A204.1 (cell line): Measurements from ENCODE around the gene CYP24A1.
"Not testable (repeated sequence)": the region's sequence is repeated elsewhere in the genome, so short reads cannot be mapped to it uniquely, and the experiment has no call there.

ENCODE experiments used
- FAIRE-seq: peaks from 2 replicates; lab custom pipeline; 2012; peaks lifted over from hg19 to GRCh38; lab: Jason Lieb, UNC

Gene CYP24A1

DNA sequence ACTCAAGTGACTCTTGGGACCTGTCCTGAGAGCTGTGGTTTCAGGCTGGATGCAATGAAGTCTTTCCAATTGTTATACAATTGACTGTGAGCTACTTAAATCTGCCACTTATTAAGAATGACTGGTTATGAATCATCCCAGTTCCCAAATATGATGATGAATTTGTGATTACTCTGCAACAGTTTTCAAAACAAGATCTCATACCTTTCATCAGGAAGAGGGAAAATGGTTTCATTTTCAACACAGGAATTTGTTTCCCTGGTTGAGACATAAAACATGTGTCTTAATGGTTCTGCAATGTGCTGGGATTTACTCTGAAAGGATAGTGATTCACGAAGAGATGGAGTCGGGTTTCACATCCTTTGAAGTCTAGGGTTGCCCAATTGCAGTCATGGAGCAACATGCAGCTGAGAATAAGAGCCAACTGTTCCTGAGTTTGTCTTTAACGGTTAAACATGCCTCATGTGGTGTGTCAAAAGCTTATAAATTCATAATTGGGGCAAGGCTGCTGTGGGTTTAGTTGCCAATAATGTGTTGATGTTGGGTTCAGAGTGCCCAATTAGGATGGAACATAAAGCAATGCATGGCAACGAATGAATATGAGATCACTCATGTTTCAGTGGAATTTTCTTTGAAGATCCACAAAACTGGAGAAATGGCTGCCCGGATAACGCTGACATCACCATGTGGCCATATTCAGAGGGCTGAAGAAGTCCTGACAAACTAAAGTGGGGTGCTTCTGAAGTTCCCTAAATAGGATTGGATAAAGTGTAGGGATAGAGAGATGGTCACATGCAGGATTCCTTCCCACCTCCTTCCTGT, 41.0 kb downstream of the CYP24A1 start:
- peak; percentile 97 for FAIRE-seq

DNA sequence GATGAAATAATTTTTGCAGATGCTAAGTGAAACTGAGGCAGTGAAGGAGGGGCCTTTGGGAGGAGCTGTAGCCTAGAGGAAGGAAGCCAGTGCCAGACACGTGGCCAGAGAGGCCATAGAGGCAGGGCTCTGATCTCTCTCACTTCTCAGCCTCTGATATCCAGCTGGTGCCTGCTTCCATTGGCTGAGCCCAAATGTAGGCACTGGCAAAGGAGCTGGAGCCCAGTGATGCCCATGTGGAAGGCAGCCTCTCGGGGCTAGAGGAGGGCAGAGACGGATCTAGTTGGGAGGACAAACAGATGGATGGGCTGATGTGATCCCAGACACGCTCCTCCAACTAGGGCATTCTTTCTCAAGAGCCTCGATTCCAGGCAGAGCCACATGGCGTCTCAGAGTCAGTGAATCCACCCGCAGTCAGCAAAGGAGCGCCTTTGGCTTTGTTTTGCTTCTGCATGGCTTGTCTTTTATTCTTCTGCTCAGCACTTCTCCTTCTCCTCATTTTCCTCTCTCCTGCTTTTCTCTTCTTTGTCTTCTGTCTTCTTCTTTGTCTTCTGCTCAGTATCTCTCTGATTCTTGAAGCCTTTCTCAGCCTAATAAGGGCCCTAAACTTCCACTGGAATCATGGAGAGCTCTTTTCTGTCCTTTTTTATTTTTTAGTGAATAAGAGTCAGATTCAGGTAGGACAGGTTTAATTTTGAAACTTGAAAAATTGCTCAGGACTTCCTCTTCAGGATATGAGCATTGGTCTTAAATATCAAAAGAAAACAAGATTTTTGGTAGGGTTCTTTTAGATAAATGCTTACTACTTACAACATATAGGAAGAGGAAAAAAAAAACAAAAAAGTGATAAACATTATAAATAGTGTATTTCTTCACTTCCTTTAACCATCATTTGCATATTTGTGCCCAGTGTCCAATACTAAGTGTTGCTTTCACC, 41.8 kb downstream of the CYP24A1 start:
- no peak for FAIRE-seq

DNA sequence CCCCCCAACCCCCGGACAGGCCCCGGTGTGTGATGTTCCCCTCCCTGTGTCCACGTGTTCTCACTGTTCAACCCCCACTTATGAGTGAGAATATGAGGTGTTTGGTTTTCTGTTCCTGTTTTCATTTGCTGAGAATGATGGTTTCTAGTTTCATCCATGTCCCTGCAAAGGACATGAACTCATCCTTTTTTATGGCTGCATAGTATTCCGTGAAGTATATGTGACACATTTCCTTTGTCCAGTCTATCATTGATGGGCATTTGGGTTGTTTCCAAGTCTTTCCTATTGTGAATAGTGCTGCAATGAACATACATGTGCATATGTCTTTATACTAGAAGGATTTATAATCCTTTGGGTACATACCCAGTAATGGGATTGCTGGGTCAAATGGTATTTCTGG, 42.7 kb downstream of the CYP24A1 start:
- not testable (repeated sequence) for FAIRE-seq

DNA sequence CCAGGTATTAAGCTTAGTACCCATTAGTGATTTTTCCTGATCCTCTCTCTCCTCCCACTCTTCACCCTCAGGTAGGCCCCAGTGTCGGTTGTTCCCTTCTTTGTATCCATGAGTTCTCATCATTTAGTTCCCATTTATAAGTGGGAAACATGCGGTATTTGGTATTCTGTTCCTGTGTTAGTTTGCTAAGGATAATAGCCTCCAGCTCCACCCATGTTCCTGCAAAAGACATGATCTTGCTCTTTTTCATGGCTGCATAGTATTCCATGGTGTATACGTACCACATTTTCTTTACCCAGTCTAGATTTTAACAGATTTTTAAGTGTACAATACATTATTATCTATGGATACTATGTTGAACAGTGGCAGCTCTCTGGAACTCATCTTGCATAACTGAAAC, 44.4 kb downstream of the CYP24A1 start:
- FAIRE-seq: no peak

DNA sequence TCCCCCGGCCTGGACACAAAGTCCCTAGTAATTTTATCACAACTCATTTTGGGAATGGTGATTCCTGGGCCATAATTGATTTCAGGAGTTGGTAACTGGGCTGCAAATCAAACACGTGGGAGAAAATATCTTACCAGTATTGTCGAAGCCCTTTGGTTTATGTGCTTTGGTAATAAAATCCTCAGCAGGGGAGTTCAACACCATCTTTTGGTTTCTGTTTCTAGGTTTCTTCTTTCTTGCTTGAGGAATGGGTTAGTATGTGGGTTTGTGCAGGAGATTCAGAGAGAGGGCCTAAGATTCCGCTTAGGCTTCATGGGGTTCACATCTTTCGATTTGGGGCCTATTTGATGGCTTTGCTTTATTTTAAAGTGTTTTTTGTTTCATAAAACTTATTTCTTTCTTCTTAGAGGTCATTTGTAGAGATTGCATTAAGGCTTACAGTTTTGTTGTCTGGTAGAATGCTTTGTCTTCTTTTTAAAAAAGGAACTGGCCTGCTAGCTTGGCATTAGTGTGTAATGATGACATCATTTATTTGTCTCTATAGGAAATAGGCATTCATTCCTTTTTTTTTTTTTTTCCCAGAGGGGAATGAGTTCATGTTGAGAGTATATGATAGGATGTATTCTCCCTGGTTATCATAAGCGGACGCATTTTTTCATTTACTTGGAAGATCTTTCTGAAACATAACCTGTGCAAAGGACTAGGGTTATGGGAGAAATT, 45.8 kb downstream of the CYP24A1 start:
- FAIRE-seq: peak; percentile 40

DNA sequence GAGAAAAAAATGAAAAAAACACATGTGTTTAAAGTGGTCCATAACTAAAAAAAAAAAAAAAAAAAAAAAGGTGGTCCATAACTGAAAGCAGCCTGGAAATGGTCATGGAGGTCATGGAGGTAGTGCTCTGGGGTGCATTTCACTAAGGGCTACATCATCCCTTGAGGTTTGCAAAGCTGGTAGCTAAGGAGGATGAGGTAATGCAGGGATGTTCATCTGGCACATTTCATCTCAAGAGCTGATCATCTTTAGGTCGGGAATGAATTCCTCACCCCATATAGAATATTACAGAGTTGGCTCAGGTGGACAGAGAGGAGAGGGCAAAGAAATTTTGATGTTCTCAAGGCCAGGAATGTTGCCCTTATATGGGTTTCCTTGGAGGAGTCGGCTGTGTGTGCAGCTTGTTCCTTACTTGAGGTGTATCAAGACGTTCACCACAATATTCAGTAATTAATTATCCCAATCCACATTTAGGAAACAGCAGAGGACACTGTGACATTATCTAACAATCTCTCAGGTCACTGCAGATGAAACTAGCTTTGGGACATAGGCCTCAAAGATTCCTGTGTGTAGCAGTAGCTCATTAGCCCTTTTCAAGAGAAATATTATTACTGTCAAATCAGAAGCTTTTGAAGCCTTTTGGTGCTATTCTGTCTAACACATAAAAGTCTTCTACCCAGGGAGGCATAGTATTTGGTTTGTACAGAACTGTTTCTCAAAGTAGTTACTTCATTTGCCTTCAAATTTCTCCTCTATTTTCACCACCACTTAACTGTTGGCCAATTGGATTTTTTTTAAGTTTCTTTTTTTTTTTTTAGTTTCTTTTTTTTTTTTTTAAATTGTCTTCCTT, 46.8 kb downstream of the CYP24A1 start:
- peak; percentile 59 for FAIRE-seq

DNA sequence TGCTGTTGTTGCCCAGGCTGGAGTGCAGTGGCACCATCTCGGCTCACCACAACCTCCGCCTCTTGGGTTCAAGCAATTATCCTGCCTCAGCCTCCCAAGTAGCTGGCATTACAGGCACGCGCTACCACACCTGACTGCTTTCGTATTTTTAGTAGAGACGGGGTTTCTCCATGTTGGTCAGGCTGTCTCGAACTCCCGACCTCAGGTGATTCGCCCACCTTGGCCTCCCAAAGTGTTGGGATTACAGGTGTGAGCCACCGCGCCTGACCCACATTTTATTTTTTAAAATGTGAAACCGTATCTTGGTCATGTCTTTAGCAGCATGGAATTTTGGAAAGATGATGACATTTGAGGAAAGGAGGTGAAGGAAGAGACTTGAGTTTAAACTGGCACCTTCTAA, 47.5 kb downstream of the CYP24A1 start:
- FAIRE-seq: not testable (repeated sequence)

DNA sequence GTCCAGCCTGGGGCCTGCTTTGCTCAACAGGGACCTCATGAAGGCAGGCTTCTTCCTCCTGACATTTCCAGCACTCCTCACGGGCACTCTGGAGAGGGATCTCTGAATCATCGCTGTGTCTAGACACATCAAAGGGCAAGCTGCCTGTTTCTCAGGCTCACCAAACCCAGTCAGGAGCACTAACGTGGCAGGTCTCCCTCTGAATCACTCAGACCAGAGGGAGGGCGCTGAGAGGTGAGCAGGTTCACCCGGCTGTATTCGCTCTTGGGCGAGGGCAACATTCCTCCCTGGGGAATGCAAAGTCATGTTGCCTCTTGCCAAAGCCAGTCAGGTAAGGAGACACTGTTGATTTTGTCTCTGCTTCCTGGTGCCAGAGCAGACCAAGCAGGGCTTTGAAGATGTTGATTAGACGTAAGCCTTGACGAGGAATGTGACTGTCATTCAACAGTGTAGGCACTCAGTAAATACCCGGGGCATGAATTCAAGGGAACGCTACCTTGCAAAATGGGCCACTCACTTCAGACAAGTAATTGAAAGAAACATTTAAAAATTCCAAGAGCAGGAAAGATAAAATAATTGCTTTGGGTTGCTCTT, 50.1 kb downstream of the CYP24A1 start:
- no peak for FAIRE-seq

DNA sequence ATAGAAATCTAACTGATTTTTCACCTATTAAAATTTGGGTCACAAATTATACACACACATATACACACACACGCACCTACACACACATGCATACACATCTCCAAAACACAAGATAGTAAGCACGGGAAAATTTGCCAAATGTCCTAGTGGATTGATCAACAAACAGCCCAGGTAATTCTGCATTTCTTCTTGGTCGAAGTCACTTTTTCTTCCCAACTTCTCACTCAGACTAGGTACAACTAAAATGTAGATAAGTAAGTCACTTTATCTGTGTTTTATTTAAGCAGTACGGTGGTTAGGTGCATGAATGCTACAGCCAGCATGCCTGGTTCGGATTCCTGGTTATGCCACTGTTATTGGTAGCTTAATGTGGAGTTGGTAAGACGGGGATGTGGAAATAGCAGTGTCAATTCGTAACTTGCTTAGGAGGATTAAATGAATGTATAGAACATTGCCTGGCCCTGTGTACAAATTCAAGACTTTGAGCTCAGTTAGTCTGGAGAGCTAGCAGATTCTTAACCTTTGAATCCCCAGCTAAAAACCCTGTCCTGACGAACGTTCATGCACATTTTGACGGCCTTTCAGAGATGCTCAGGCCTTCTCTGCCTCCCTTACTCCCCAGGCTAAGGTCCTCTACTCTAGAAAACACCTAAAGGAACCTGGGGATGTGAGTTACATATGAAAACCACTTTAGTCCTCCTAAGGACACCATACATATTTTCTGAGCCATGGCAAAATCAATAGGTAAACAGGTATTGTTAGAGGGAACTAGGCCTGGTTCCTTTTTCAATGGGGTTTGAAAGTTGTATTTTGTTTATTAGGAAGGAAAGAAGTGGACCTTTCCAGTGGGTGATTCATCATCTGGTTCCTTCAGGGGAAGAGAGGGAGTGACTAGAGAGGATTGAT, 50.9 kb downstream of the CYP24A1 start:
- no peak for FAIRE-seq

DNA sequence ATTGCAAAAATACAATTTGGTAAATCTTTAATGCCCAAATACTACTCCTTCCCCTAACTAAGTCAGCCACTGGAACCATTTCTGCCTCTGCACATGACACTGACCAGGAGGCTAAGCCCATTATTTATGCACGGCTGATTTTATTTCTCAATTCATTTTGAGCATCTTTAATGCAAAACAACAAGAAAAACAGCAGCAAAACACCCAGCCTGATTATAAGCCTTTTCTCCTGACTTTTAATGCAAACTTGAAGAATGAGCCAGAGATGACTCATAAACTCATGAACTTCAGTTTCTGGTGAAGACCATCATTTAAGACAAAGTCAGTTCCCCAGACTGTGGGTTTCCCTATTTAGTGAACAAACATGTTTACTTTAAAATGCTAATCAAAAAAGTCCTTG, 51.6 kb downstream of the CYP24A1 start:
- no peak for FAIRE-seq

DNA sequence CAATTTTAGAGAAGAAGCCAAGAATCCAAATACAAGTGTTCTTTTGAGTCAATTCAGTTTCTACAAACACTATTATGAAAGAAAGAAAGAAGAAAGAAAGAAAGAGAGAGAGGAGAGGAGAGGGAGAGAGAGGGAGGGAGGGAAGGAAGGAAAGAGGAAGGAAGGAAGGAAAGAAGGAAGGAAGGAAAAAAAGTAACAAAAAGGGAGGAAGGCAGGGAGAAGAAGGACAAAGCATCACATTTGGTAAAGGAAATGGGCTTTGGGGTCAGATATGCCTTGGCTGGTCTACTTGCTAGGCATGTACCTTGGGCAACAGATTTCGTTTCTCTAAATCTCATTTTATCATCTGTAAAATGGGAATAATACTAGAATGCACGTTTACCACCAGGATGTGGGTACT, 54.0 kb downstream of the CYP24A1 start:
- no peak for FAIRE-seq

DNA sequence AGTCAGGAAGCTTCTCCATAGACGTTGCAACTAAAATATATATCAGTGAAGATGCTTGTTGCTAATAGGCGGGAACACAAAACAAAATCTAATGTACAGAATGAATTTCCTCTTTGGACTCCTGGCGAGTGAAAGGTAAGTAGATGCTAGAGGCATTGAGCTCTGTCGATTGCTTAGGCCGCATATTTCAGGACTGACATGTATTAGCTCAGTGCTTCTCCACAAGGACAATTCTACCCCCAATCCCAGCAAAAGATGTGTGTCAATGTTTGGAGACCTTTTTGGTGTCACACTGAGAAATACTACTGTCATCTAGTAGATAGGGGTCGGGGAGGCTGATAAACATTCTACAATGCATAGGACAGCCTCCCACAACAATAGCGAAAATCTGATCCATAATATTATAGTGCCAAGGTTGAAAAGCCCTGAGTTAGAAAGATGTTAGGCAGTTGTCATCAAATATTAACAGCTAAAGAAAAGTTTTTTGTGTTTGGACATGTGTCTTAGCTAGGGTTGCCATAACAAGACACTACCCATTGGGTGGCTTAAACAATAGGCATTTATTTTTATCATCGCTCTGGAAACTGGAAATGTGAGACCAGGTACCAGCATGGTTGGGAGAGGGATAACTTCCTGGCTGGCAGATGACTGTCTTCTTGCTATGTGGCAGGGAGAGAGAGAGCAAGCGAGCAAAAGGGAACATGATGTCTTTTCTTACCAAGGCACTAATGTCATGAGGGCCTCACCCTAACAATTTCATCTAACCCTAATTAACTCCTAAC, 55.4 kb downstream of the CYP24A1 start:
- no peak for FAIRE-seq

DNA sequence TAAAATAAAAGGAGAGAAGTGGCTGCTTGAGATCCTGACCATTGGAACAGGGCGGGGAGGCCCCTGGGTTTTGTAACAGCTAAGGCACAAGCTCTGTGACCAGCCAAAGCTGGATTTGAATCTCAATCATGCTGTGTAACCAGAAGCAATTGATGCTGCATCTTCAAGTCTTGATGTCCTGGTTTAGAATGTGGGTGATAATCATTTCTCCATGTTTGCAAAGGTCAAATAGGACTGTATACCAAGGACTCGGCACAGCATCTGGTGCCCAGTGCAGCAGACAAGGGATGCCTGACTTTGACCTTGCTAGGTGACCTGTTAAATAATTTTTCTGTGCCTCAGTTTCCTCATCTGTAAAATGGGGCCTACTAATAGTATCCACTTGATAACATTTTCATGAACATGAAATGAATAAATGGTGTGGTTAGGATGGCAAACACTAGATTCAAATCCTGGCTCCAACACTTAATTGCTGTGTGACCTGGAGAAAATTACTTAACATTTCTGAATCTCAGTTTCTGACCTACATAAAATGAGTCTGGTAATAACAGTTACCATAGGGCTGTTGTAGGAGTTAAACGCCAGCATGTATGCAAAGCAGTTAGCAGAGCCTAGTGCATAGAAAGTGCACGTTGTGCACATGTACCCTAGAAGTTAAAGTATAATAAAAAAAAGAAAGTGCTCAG, 57.1 kb downstream of the CYP24A1 start:
- no peak for FAIRE-seq

DNA sequence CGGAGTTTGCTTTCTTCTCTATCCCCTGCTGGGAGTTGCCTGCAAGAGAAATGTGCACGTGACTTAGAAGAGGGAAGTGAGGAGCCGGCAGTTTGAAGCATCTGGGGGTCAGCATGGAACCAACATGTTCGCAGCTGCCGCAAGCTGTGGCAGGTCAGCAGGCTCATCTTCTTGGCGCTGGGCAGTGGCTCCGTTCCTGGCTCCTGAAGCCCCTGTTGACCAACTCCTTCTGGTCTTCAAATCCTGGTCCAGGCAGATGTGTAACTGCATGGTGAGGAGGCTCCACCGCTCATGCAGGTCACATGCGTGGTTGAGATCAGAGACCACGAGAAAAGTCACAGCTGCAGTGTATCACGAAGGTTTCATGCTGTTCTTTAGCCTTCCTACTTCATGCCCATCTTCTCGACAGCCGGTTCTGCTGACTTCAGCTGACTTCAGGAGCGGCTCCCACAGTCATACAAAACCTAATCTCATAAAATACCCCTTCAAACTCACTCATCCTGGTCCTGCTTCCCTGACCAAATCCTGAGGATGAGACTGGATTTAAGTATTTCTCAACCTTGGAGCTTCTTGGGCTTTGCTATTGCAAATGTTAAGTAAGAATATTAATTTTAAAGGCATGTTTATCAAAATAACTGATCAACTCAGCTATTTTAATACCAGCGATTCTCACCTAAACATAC, 58.5 kb downstream of the CYP24A1 start:
- FAIRE-seq: no peak

DNA sequence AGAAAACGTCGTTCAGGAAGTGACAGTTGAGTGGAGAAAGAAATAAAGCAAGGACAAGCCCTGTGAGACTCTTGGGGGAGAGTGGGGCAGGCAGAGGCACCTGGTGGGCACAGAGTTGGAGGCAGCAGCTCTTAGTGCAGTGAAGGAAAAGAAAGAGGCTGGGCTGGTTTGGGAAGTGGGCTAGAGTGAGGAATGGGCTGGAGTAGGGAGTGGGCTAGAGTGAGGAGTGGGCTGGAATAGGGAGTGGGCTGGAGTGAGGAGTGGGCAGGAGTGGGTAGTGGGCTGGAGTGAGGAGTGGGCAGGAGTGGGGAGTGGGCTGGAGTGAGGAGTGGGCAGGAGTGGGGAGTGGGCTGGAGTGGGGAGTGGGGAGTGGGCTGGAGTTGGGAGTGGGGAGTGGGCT, 59.7 kb downstream of the CYP24A1 start:
- FAIRE-seq: no peak

DNA sequence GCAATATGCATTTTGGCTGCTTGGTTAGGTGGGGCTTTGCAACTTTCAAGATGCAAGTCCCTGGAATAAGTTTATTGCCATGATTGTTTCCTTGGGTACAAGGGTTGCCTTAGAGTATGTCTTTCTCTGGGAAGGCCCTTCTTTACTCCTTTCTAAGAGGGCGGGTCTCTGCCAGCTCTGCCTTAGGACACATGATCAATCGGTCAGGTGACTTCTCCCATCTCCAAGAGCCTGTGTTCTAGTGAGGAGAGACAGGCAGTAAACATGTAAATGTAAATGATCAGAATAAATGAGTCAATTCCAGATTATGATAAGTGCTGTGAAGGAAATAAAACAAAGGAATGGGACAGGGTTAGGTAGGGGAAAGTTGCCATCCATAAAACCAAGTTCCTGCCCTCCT, 60.2 kb downstream of the CYP24A1 start:
- no peak for FAIRE-seq

DNA sequence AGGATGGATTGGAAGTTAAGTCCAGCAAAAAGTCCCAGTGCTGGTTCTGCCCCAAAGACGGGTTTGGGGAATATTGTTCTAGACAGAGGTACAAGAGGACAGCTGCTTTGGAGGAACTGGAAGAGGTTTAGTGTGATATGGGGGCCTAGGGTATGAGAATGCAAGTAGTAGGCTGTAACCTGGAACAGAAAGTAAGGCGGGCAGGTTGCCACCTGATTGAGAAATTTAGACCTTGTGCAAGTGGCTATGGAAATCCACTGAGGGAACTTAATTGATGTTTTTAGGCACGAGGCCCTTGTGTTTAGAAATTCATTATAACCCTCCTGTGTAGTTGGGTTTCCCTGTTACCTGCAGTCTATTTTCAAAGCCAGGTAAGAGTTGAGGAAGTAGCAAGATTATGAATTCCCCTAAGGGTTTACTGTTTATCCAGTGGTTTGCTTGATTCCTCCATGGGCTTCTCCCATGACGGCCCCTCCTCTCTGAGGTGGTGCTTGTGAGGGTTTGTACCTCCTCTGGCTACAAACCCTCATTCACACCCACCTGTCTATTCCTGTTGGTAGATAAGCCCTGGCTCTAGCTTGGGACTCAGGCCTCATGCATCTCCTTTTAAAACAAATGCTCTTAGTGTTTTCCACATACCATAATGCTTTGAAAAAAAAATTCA, 61.4 kb downstream of the CYP24A1 start:
- FAIRE-seq: no peak

DNA sequence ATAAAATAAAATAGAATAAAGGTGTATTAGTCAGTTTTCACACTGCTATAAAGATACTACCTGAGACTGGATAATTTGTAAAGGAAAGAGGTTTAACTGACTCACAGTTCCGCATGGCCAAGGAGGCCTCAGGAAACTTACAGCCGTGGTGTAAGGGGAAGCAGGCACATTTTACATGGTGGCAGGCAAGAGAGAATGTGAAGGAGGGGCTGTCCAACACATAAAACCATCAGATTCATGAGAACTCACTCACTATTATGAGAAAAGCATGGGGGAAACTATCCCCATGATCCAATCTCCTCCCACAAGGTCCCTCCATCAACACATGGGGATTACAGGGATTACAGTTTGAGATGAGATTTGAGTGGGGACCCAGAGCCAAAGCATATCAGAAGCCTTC, 62.3 kb downstream of the CYP24A1 start:
- no peak for FAIRE-seq
